Osteocyte (in vitro differentiated cells): ENCODE measurements around the gene RFX2. TPM values are rescaled to one million over a fixed set of nuclear protein-coding genes. Genes with fewer than 3 reads are reported as not detected.
A peak's percentile ranks its signal among the peaks of the same experiment; 100 is the strongest.
"Not testable (repeated sequence)": the region's sequence is repeated elsewhere in the genome, so short reads cannot be mapped to it uniquely, and the experiment has no call there.

Source experiments
- DNase-seq: peaks from one replicate; pipeline ENCODE4 v3.0.0; 2021; ENCODE audit warnings: mixed read lengths; ENCODE audit not compliant: unreplicated experiment; ENCODE audit errors: extremely low spot score
- H3K27ac Mint-ChIP-seq: one replicate; pipeline ENCODE4 v1.8.0; 2021; ENCODE audit warnings: mild to moderate bottlenecking, mixed read lengths; ENCODE audit not compliant: unreplicated experiment
- H3K27me3 Mint-ChIP-seq: one replicate; pipeline ENCODE4 v1.8.0; 2021; ENCODE audit warnings: mixed read lengths; ENCODE audit not compliant: unreplicated experiment
- H3K36me3 Mint-ChIP-seq: one replicate; pipeline ENCODE4 v1.8.0; 2021; ENCODE audit warnings: mixed read lengths; ENCODE audit not compliant: unreplicated experiment
- H3K4me1 Mint-ChIP-seq: one replicate; pipeline ENCODE4 v1.8.0; 2021; ENCODE audit warnings: mixed read lengths; ENCODE audit not compliant: unreplicated experiment
- H3K4me3 Mint-ChIP-seq: one replicate; pipeline ENCODE4 v1.8.0; 2021; ENCODE audit warnings: mild to moderate bottlenecking, moderate library complexity, mixed read lengths; ENCODE audit not compliant: unreplicated experiment
- H3K9me3 Mint-ChIP-seq: one replicate; pipeline ENCODE4 v1.8.0; 2021; ENCODE audit warnings: mixed read lengths; ENCODE audit not compliant: unreplicated experiment
- total RNA-seq: library from RNA; stranded (reverse); gene quantifications from 2 replicates; pipeline ENCODE4 v1.2.1, GENCODE V29; 2021
- TF ChIP-seq, protein P1 (sequence below): fragments of 200-600 bp; sonication (generic); IDR thresholded peaks from 2 replicates; pipeline ENCODE4 v1.5.0; 2021; ENCODE audit warnings: antibody characterized with exemption, mild to moderate bottlenecking, moderate library complexity

The RFX2 gene
- total RNA-seq, 1 donor from 2014 or later: 5.3 TPM

- Mint-ChIP-seq H3K36me3 (peaks cover 1% of the 10 kb centered on the region), H3K27ac (no peak overlapping the region), H3K4me3 (no peak overlapping the region), H3K27me3 (no peaks in the 10 kb centered on the region), H3K9me3 (no peaks in the 10 kb centered on the region), H3K4me1 (peaks cover 27% of the 10 kb centered on the region)
- DNase-seq: no peak
- TF ChIP-seq, protein P1, sequence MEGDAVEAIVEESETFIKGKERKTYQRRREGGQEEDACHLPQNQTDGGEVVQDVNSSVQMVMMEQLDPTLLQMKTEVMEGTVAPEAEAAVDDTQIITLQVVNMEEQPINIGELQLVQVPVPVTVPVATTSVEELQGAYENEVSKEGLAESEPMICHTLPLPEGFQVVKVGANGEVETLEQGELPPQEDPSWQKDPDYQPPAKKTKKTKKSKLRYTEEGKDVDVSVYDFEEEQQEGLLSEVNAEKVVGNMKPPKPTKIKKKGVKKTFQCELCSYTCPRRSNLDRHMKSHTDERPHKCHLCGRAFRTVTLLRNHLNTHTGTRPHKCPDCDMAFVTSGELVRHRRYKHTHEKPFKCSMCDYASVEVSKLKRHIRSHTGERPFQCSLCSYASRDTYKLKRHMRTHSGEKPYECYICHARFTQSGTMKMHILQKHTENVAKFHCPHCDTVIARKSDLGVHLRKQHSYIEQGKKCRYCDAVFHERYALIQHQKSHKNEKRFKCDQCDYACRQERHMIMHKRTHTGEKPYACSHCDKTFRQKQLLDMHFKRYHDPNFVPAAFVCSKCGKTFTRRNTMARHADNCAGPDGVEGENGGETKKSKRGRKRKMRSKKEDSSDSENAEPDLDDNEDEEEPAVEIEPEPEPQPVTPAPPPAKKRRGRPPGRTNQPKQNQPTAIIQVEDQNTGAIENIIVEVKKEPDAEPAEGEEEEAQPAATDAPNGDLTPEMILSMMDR: no peak
Observed at GRCh38 chr19:5966941-5967340, 143.4 kb downstream of the RFX2 start.

GRCh38 chr19:5966215-5966614 lies 144.1 kb downstream of the RFX2 start:
- TF ChIP-seq, protein P1: no peak
- no peak for DNase-seq
- Mint-ChIP-seq H3K4me3 (no peak overlapping the region), H3K27ac (no peak overlapping the region), H3K9me3 (no peaks in the 10 kb centered on the region), H3K27me3 (no peaks in the 10 kb centered on the region), H3K36me3 (peaks cover 1% of the 10 kb centered on the region), H3K4me1 (peaks cover 34% of the 10 kb centered on the region)

GRCh38 chr19:5964816-5965565 lies 145.3 kb downstream of the RFX2 start:
- H3K36me3 Mint-ChIP-seq: peaks cover 1% of the 10 kb centered on the region
- TF ChIP-seq, protein P1: no peak
- H3K27me3 Mint-ChIP-seq: no peaks in the 10 kb centered on the region
- H3K9me3 Mint-ChIP-seq: no peaks in the 10 kb centered on the region
- H3K4me1 Mint-ChIP-seq: peaks cover 46% of the 10 kb centered on the region
- no peak overlapping the region for H3K27ac Mint-ChIP-seq
- DNase-seq: no peak
- no peak overlapping the region for H3K4me3 Mint-ChIP-seq

GRCh38 chr19:5963855-5964254 lies 146.4 kb downstream of the RFX2 start:
- peak overlapping the region; percentile 92 for H3K27ac Mint-ChIP-seq
- H3K36me3 Mint-ChIP-seq: peaks cover 1% of the 10 kb centered on the region
- no peaks in the 10 kb centered on the region for H3K9me3 Mint-ChIP-seq
- peaks cover 51% of the 10 kb centered on the region for H3K4me1 Mint-ChIP-seq
- TF ChIP-seq, protein P1: no peak
- H3K4me3 Mint-ChIP-seq: no peak overlapping the region
- H3K27me3 Mint-ChIP-seq: no peaks in the 10 kb centered on the region
- DNase-seq: no peak

DNA sequence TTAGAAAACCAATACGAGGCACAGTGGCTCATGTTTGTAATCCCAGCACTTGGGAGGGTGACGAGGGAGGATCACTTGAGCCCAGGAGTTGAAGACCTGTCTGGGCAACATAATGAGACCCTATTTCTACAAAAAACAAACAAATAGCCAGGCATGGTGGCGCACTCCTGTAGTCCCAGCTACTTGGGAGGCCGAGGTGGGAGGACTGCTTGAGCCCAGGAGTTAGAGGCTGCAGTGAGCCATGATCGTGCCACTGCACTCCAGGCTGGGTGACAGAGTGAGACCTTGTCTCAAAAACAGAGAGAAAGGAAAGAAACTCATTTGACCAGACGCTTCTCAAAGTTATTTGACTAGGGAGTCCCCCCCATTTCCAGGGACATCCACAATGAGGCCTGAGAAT lies 147.0 kb downstream of the RFX2 start:
- Mint-ChIP-seq H3K27ac (peak overlapping the region; percentile 92), H3K4me1 (peaks cover 45% of the 10 kb centered on the region)
- H3K27me3 Mint-ChIP-seq, H3K9me3 Mint-ChIP-seq, H3K4me3 Mint-ChIP-seq, DNase-seq, H3K36me3 Mint-ChIP-seq: not testable (repeated sequence)
